ENCODE results near the gene KLF9.

KLF9 gene

GRCh38 chr9:70387663-70388062, 26.8 kb downstream of the KLF9 start:
- H3K4me1 ChIP-seq (ENCODE audit: control insufficient read depth, insufficient read depth, low read length) = peaks cover 6% of the 10 kb centered on the region; the same call in 1 of the 2 replicates
- no peaks in the 10 kb centered on the region for H3K9me3 ChIP-seq (ENCODE audit: control insufficient read depth, insufficient read depth, low read length)
- H3K36me3 ChIP-seq (ENCODE audit: control insufficient read depth, insufficient read depth, low read length) = no peaks in the 10 kb centered on the region
- no peak overlapping the region for H3K27ac ChIP-seq (ENCODE audit: low read depth, low read length)
- H3K9ac ChIP-seq (ENCODE audit: low read depth, low read length) = no peak overlapping the region
- H3K27me3 ChIP-seq (ENCODE audit: control insufficient read depth, insufficient read depth, low read length) = no peaks in the 10 kb centered on the region
- no peak overlapping the region for H3K4me3 ChIP-seq (ENCODE audit: low read depth, low read length)

GRCh38 chr9:70385426-70385825, 29.0 kb downstream of the KLF9 start:
- no peaks in the 10 kb centered on the region for H3K9me3 ChIP-seq (ENCODE audit: control insufficient read depth, insufficient read depth, low read length)
- H3K4me1 ChIP-seq (ENCODE audit: control insufficient read depth, insufficient read depth, low read length) = peaks cover 6% of the 10 kb centered on the region; the same call in 1 of the 2 replicates
- H3K4me3 ChIP-seq (ENCODE audit: low read depth, low read length) = no peak overlapping the region
- no peaks in the 10 kb centered on the region for H3K36me3 ChIP-seq (ENCODE audit: control insufficient read depth, insufficient read depth, low read length)
- H3K9ac ChIP-seq (ENCODE audit: low read depth, low read length) = no peak overlapping the region
- no peaks in the 10 kb centered on the region for H3K27me3 ChIP-seq (ENCODE audit: control insufficient read depth, insufficient read depth, low read length)
- H3K27ac ChIP-seq (ENCODE audit: low read depth, low read length) = no peak overlapping the region

DNA sequence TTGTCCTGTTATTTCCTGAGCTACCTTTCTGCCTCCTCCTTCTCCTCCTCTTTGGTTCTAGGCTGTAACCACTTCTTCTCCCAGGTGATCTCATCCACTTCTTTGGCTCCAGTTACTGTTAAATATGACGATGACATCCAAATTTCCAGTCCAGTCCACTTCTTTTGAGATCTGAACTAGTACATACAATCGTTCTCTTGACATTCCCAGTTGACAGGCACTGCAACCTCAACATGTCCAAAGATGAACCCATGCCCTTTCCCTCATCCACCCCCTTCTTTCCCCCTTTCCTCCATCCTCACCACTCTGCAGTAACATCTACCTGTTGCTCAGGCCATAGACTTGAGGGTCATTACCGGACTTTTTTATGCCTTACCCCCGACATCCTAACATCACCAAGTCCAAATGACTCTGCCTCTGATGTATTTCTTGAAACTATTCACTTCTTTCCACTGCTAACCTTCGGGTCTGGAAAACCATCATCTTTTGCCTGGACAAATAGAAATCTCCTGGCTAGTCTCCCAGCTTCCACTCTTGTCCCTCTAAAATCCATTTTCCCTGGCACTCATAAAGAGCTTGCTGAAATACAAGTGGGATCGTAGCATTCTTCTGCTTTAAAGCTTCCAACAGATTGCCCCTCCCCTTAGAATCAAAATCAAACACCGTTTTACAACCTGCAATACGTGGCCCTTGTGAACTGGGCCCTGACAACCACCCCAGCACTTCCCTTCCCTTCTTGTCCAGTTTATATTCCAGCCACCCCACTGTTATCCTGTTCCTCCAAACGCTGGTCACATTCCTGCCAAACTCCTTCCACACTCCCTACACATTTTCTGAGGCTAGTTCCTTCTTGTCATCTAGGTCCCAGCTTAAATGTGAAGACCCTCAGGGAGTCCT, 31.5 kb downstream of the KLF9 start:
- H3K27ac ChIP-seq (ENCODE audit: low read depth, low read length) = no peak overlapping the region
- no peak overlapping the region for H3K4me3 ChIP-seq (ENCODE audit: low read depth, low read length)
- peaks cover 6% of the 10 kb centered on the region; the same call in 1 of the 2 replicates for H3K4me1 ChIP-seq (ENCODE audit: control insufficient read depth, insufficient read depth, low read length)
- no peak overlapping the region for H3K9ac ChIP-seq (ENCODE audit: low read depth, low read length)
- H3K9me3 ChIP-seq (ENCODE audit: control insufficient read depth, insufficient read depth, low read length) = no peaks in the 10 kb centered on the region
- H3K36me3 ChIP-seq (ENCODE audit: control insufficient read depth, insufficient read depth, low read length) = no peaks in the 10 kb centered on the region
- no peaks in the 10 kb centered on the region for H3K27me3 ChIP-seq (ENCODE audit: control insufficient read depth, insufficient read depth, low read length)

DNA sequence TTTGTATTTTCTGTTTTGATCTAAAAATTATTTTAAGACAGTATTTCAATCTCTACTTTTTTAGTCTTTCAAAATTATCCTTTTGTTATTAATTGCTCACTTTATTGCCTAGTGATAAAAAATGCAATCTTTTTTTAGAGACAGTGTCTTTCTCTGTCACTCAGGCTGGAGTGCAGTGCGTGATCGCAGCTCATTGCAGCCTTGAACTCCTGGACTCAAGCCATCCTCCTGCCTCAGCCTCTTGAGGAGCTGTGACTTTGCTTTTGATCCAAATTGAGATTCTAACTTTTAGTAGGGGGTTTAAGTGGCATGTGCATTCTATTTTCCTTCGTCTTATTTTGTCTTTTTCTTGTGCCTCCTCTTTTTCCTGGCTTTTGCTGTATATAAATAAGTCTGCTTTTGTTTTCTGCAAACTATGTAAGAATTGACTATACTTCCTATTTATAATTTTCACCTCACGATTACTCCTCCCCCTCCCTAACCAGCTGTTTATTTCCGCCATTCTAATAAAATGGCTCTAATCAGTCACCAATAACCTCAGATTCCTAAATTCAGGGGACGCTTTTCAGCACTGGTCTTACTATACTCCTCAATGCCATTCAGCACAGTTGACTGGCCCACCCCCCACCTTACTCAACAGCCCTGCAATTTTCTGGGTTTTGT, 32.3 kb downstream of the KLF9 start:
- Histone ChIP-seq H3K4me1 (ENCODE audit: control insufficient read depth, insufficient read depth, low read length) (peaks cover 6% of the 10 kb centered on the region; the same call in 1 of the 2 replicates), H3K4me3 (ENCODE audit: low read depth, low read length) (no peak overlapping the region), H3K9me3 (ENCODE audit: control insufficient read depth, insufficient read depth, low read length) (no peaks in the 10 kb centered on the region), H3K9ac (ENCODE audit: low read depth, low read length) (no peak overlapping the region), H3K36me3 (ENCODE audit: control insufficient read depth, insufficient read depth, low read length) (no peaks in the 10 kb centered on the region), H3K27ac (ENCODE audit: low read depth, low read length) (no peak overlapping the region), H3K27me3 (ENCODE audit: control insufficient read depth, insufficient read depth, low read length) (no peaks in the 10 kb centered on the region)

GRCh38 chr9:70374962-70375618, 39.4 kb downstream of the KLF9 start:
- no peaks in the 10 kb centered on the region for H3K36me3 ChIP-seq (ENCODE audit: control insufficient read depth, insufficient read depth, low read length)
- no peaks in the 10 kb centered on the region for H3K9me3 ChIP-seq (ENCODE audit: control insufficient read depth, insufficient read depth, low read length)
- H3K4me1 ChIP-seq (ENCODE audit: control insufficient read depth, insufficient read depth, low read length) = peaks cover 3% of the 10 kb centered on the region; the same call in 1 of the 2 replicates
- H3K4me3 ChIP-seq (ENCODE audit: low read depth, low read length) = no peak overlapping the region
- no peak overlapping the region for H3K9ac ChIP-seq (ENCODE audit: low read depth, low read length)
- no peak overlapping the region for H3K27ac ChIP-seq (ENCODE audit: low read depth, low read length)
- no peaks in the 10 kb centered on the region for H3K27me3 ChIP-seq (ENCODE audit: control insufficient read depth, insufficient read depth, low read length)

DNA sequence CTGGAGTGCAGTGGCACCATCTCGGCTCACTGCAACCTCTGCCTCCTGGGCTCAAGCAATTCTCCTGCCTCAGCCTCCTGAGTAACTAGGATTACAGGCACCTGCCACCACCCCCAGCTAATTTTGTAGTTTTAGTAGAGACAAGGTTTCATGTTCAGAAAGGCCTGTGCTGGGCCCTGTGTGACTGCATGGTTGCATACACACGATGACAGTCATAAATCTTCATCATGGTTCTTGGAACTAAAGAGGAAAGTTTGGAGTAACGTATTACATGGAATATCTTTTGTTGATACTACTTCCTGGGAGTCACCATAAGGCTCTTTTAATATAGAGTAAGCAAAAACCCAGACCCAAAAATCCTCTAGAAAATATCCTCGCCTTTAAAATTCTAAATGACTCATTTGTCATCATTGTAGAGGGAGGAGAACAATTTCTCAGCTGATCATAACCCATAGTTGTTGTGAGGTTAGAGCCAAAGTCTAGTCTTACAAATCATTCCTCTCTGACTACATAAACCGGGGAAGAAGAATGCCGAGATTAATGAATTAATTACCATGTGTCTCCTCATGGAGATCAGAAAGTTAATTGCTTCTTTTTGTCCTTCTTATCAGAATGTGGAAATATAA, 47.0 kb downstream of the KLF9 start:
- Histone ChIP-seq H3K9ac (ENCODE audit: low read depth, low read length) (no peak overlapping the region), H3K4me3 (ENCODE audit: low read depth, low read length) (no peak overlapping the region), H3K4me1 (ENCODE audit: control insufficient read depth, insufficient read depth, low read length) (no peaks in the 10 kb centered on the region), H3K27ac (ENCODE audit: low read depth, low read length) (no peak overlapping the region), H3K9me3 (ENCODE audit: control insufficient read depth, insufficient read depth, low read length) (no peaks in the 10 kb centered on the region), H3K36me3 (ENCODE audit: control insufficient read depth, insufficient read depth, low read length) (no peaks in the 10 kb centered on the region), H3K27me3 (ENCODE audit: control insufficient read depth, insufficient read depth, low read length) (no peaks in the 10 kb centered on the region)

DNA sequence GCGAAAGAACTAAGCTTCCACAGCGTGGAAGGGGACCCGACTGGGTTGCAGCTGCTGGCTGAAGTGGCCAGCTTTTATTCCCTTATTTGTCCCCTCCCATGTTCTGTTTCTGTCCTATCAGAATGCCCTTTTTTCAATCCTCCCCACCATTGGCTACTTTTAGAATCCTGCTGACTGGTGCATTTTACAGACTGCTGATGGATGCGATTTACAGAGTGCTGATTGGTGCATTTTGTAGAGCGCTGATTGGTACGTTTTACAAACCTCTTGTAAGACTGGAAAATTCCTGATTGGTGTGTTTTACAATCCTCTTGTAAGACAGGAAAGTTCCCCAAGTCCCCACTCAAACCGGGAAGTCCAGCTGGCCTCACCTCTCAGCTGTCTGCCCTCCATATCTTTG, 50.7 kb downstream of the KLF9 start:
- no peak overlapping the region for H3K4me3 ChIP-seq (ENCODE audit: low read depth, low read length)

GRCh38 chr9:70362952-70363351, 51.5 kb downstream of the KLF9 start:
- H3K9ac ChIP-seq (ENCODE audit: low read depth, low read length) = no peak overlapping the region
- no peak overlapping the region for H3K4me3 ChIP-seq (ENCODE audit: low read depth, low read length)
- no peaks in the 10 kb centered on the region for H3K36me3 ChIP-seq (ENCODE audit: control insufficient read depth, insufficient read depth, low read length)
- no peak overlapping the region for H3K27ac ChIP-seq (ENCODE audit: low read depth, low read length)
- H3K27me3 ChIP-seq (ENCODE audit: control insufficient read depth, insufficient read depth, low read length) = no peaks in the 10 kb centered on the region
- no peaks in the 10 kb centered on the region for H3K4me1 ChIP-seq (ENCODE audit: control insufficient read depth, insufficient read depth, low read length)
- no peaks in the 10 kb centered on the region for H3K9me3 ChIP-seq (ENCODE audit: control insufficient read depth, insufficient read depth, low read length)

More for the DNA sequence above, 50.7 kb downstream of the KLF9 start:
- Histone ChIP-seq H3K27me3 (ENCODE audit: control insufficient read depth, insufficient read depth, low read length) (no peaks in the 10 kb centered on the region), H3K9ac (ENCODE audit: low read depth, low read length) (no peak overlapping the region), H3K9me3 (ENCODE audit: control insufficient read depth, insufficient read depth, low read length) (no peaks in the 10 kb centered on the region), H3K4me1 (ENCODE audit: control insufficient read depth, insufficient read depth, low read length) (no peaks in the 10 kb centered on the region), H3K36me3 (ENCODE audit: control insufficient read depth, insufficient read depth, low read length) (no peaks in the 10 kb centered on the region), H3K27ac (ENCODE audit: low read depth, low read length) (no peak overlapping the region)

DNA sequence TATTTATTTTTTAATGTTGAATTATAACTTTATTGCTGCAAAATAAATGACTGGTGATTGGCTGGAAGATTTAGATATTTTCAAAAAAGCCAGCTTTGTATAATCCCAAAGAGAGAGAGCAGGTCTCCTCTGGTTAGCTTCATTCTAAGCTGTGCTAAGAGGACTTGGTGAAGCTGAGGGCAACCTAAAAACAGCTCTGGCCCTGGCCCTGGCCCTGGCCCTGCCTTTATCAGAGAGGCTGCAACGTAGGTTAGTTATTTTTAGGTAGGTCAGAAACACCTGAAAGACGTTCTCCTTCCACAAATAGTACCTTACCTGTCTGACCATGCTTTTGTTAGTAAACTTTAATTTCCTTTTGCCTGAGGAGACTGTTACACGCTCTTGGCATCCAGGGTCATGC, 58.7 kb downstream of the KLF9 start:
- Histone ChIP-seq H3K36me3 (ENCODE audit: control insufficient read depth, insufficient read depth, low read length) (peaks cover 16% of the 10 kb centered on the region), H3K9ac (ENCODE audit: low read depth, low read length) (no peak overlapping the region), H3K9me3 (ENCODE audit: control insufficient read depth, insufficient read depth, low read length) (no peaks in the 10 kb centered on the region), H3K27ac (ENCODE audit: low read depth, low read length) (no peak overlapping the region), H3K27me3 (ENCODE audit: control insufficient read depth, insufficient read depth, low read length) (no peaks in the 10 kb centered on the region), H3K4me1 (ENCODE audit: control insufficient read depth, insufficient read depth, low read length) (no peaks in the 10 kb centered on the region), H3K4me3 (ENCODE audit: low read depth, low read length) (no peak overlapping the region)

- H3K9ac ChIP-seq (ENCODE audit: low read depth, low read length) = no peak overlapping the region
These were observed 61.7 kb downstream of the KLF9 start for GRCh38 chr9:70352802-70353201.

More at GRCh38 chr9:70352802-70353201, 61.7 kb downstream of the KLF9 start:
- H3K9me3 ChIP-seq (ENCODE audit: control insufficient read depth, insufficient read depth, low read length) = no peaks in the 10 kb centered on the region
- no peak overlapping the region for H3K27ac ChIP-seq (ENCODE audit: low read depth, low read length)
- no peaks in the 10 kb centered on the region for H3K4me1 ChIP-seq (ENCODE audit: control insufficient read depth, insufficient read depth, low read length)
- H3K36me3 ChIP-seq (ENCODE audit: control insufficient read depth, insufficient read depth, low read length) = peaks cover 44% of the 10 kb centered on the region
- H3K27me3 ChIP-seq (ENCODE audit: control insufficient read depth, insufficient read depth, low read length) = no peaks in the 10 kb centered on the region
- no peak overlapping the region for H3K4me3 ChIP-seq (ENCODE audit: low read depth, low read length)

Measured in HUES48 (cell line).